ENCODE results near the gene PODN.

Gene PODN

GRCh38 chr1:53115403-53116306 is 53.6 kb downstream of the PODN start:
- no peak for DNase-seq (ENCODE audit: low spot score)

GRCh38 chr1:53116307-53116810 is 54.3 kb downstream of the PODN start:
- DNase-seq (ENCODE audit: low spot score), result no peak

GRCh38 chr1:53116933-53117600 is 55.1 kb downstream of the PODN start:
- DNase-seq (ENCODE audit: low spot score), result no peak

- no peak for DNase-seq (ENCODE audit: low spot score)
Measured at GRCh38 chr1:53117836-53118235, 55.8 kb downstream of the PODN start.

- no peak for DNase-seq (ENCODE audit: low spot score)
Measured at GRCh38 chr1:53120659-53121058, 58.6 kb downstream of the PODN start.

GRCh38 chr1:53121319-53122172 is 59.5 kb downstream of the PODN start:
- DNase-seq (ENCODE audit: low spot score), result no peak

GRCh38 chr1:53122201-53122885 is 60.3 kb downstream of the PODN start:
- DNase-seq (ENCODE audit: low spot score), result no peak

GRCh38 chr1:53122961-53123413 is 61.0 kb downstream of the PODN start:
- no peak for DNase-seq (ENCODE audit: low spot score)

GRCh38 chr1:53123453-53124140 is 61.6 kb downstream of the PODN start:
- DNase-seq (ENCODE audit: low spot score), result no peak

- DNase-seq (ENCODE audit: low spot score), result no peak
Measured at GRCh38 chr1:53125122-53125521, 63.1 kb downstream of the PODN start.

- DNase-seq (ENCODE audit: low spot score), result no peak
Measured at GRCh38 chr1:53125623-53126360, 63.8 kb downstream of the PODN start.

- no peak for DNase-seq (ENCODE audit: low spot score)
Measured at GRCh38 chr1:53126495-53126894, 64.5 kb downstream of the PODN start.

- no peak for DNase-seq (ENCODE audit: low spot score)
Measured at GRCh38 chr1:53127546-53127945, 65.5 kb downstream of the PODN start.

GRCh38 chr1:53128401-53128800 is 66.4 kb downstream of the PODN start:
- no peak for DNase-seq (ENCODE audit: low spot score)

- DNase-seq (ENCODE audit: low spot score), result no peak
Measured at GRCh38 chr1:53129891-53130597, 68.0 kb downstream of the PODN start.

- no peak for DNase-seq (ENCODE audit: low spot score)
Measured at GRCh38 chr1:53130598-53130877, 68.5 kb downstream of the PODN start.

- DNase-seq (ENCODE audit: low spot score), result no peak
Measured at GRCh38 chr1:53130878-53131589, 69.0 kb downstream of the PODN start.

GRCh38 chr1:53131590-53131938 is 69.6 kb downstream of the PODN start:
- DNase-seq (ENCODE audit: low spot score), result no peak

- no peak for DNase-seq (ENCODE audit: low spot score)
Measured at GRCh38 chr1:53132176-53132575, 70.2 kb downstream of the PODN start.
